PC-9 (cell line): Measurements from ENCODE around the gene C19orf38.

Experiments used
- CTCF ChIP-seq: fragments of 200-600 bp; sonication (generic); conservative IDR thresholded peaks from 2 replicates; pipeline ENCODE4 v1.6.1; 2017; ENCODE audit warnings: mixed run types, antibody characterized with exemption, mild to moderate bottlenecking, moderate library complexity
- EZH2 ChIP-seq: fragments of 200-600 bp; sonication (generic); IDR thresholded peaks from 2 replicates; pipeline ENCODE4 v1.8.0; 2017; ENCODE audit warnings: antibody characterized with exemption, low read depth

- TF ChIP-seq CTCF (no peak), EZH2 (no peak)
These were observed 1.6 kb upstream of the C19orf38 start for GRCh38 chr19:10846500-10847202.
